ENCODE measurements around the gene MARVELD3.

- TF ChIP-seq CTCF (IDR thresholded peaks at IDR 0.05; ENCODE audit: control extremely low read depth in 1 of 3, insufficient read depth in 1 of 3, low read depth in 1 of 3, low read length in 3 of 3) (peak in 2 of 3 experiments; percentile 14 to 27; a peak in 2 of 4 replicates), BRCA1 (IDR thresholded peaks at IDR 0.05; ENCODE audit: low read depth, low read length) (no peak)
These were observed at the start of gene MARVELD3 for GRCh38 chr16:71626018-71626857.

All from H1 (cell line).